HepG2 (cell line): ENCODE measurements around the gene PC. TPM values are rescaled to one million over a fixed set of nuclear protein-coding genes. Genes with fewer than 3 reads are reported as not detected.

ENCODE experiments used
- HIVEP1 ChIP-seq: sonication (generic); formaldehyde crosslinking; IDR thresholded peaks from 2 replicates; pipeline ENCODE4 v1.4.0; 2020; ENCODE audit warnings: mild to moderate bottlenecking, missing genetic modification reagents
- ISL2 ChIP-seq: sonication (generic); formaldehyde crosslinking; IDR thresholded peaks from 2 replicates; pipeline ENCODE4 v1.5.0; 2020; ENCODE audit warnings: missing genetic modification reagents
- KLF11 ChIP-seq: IDR thresholded peaks from 2 replicates; pipeline ENCODE4 v1.6.1; 2016; ENCODE audit warnings: missing compliant biosample characterization
- MAFG ChIP-seq: sonication (generic); formaldehyde crosslinking; IDR thresholded peaks from 2 replicates; pipeline ENCODE4 v1.5.1; 2020; ENCODE audit warnings: mild to moderate bottlenecking, missing genetic modification reagents
- NRL ChIP-seq: sonication (generic); formaldehyde crosslinking; IDR thresholded peaks from 2 replicates; pipeline ENCODE4 v1.5.0; 2020; ENCODE audit warnings: missing genetic modification reagents, mild to moderate bottlenecking, moderate library complexity, borderline replicate concordance
- SRSF1 ChIP-seq: fragments of 200-400 bp; formaldehyde crosslinking; optimal IDR thresholded peaks from 2 replicates; pipeline ENCODE3; 2017; ENCODE audit warnings: mild to moderate bottlenecking, low read depth, low read length, moderate library complexity
- U2AF2 ChIP-seq: fragments of 200-400 bp; formaldehyde crosslinking; IDR thresholded peaks from 2 replicates; pipeline ENCODE4 v1.6.1; 2017; ENCODE audit warnings: low read depth, mild to moderate bottlenecking, low read length
- ZBTB38 ChIP-seq: sonication (generic); formaldehyde crosslinking; IDR thresholded peaks from 2 replicates; pipeline ENCODE4 v1.5.1; 2020; ENCODE audit warnings: mild to moderate bottlenecking, missing genetic modification reagents
- ZFYVE20 ChIP-seq: sonication (generic); formaldehyde crosslinking; IDR thresholded peaks from 2 replicates; pipeline ENCODE4 v1.8.0; 2023; ENCODE audit warnings: low read depth, mild to moderate bottlenecking, moderate library complexity, missing genetic modification reagents, borderline replicate concordance
- ZNF234 ChIP-seq: sonication (generic); formaldehyde crosslinking; conservative IDR thresholded peaks from 2 replicates; pipeline ENCODE4 v1.5.1; 2020; ENCODE audit warnings: mild to moderate bottlenecking, missing genetic modification reagents
- ZNF274 ChIP-seq: sonication (generic); formaldehyde crosslinking; IDR thresholded peaks from 2 replicates; pipeline ENCODE4 v1.5.1; 2020; ENCODE audit warnings: mild to moderate bottlenecking, missing genetic modification reagents
- ZNF546 ChIP-seq: sonication (generic); formaldehyde crosslinking; conservative IDR thresholded peaks from 2 replicates; pipeline ENCODE4 v1.8.1; 2023; ENCODE audit warnings: mild to moderate bottlenecking, missing genetic modification reagents
- polyA plus RNA-seq, 8 experiments: library from polyadenylated mRNA; depleted of rRNA in 3 of 8; stranded (reverse) in 7 of 8; unstranded in 1 of 8; fragments of >200 nt; fragmentation: Illumina TruSeq in 4 of 8; extraction: Trizol in 4 of 8; gene quantifications; 2 replicates each; pipeline versions ENCODE4 v1.2.1 to v1.2.3, GENCODE V29; 2011 to 2016; ENCODE audit warnings: low read depth in 4 of 8, missing spikeins in 1 of 8, mixed read lengths in 1 of 8; ENCODE audit not compliant: insufficient read depth in 1 of 8
- total RNA-seq, 5 experiments: library from RNA; depleted of rRNA; stranded (reverse); fragments of >200 nt; fragmentation: Illumina TruSeq; extraction: Trizol; gene quantifications; 2 replicates each; pipeline ENCODE4 v1.2.3, GENCODE V29; 2016; ENCODE audit warnings: low read depth in 1 of 5
- TF ChIP-seq, protein P1 (sequence below): sonication (generic); formaldehyde crosslinking; IDR thresholded peaks from 2 replicates; pipeline ENCODE4 v1.4.0; 2020; ENCODE audit warnings: mild to moderate bottlenecking, low read depth, missing genetic modification reagents
- TF ChIP-seq, protein P2 (sequence below): sonication (generic); formaldehyde crosslinking; conservative IDR thresholded peaks from 2 replicates; pipeline ENCODE4 v1.4.0; 2020; ENCODE audit warnings: missing genetic modification reagents
- TF ChIP-seq, protein P3 (sequence below): sonication (generic); formaldehyde crosslinking; IDR thresholded peaks from 2 replicates; pipeline ENCODE4 v1.4.0; 2020; ENCODE audit warnings: missing genetic modification reagents
- TF ChIP-seq, protein P4 (sequence below): sonication (generic); formaldehyde crosslinking; IDR thresholded peaks from 2 replicates; pipeline ENCODE4 v1.5.1; 2020; ENCODE audit warnings: mild to moderate bottlenecking, missing genetic modification reagents, borderline replicate concordance
- TF ChIP-seq, protein P5 (sequence below): sonication (generic); formaldehyde crosslinking; IDR thresholded peaks from 2 replicates; pipeline ENCODE4 v1.4.0; 2020; ENCODE audit warnings: mild to moderate bottlenecking, missing genetic modification reagents
- TF ChIP-seq, protein P6 (sequence below): IDR thresholded peaks from 2 replicates; pipeline ENCODE4 v1.6.1; 2016; ENCODE audit warnings: missing biosample characterization, missing genetic modification reagents, low read depth
- TF ChIP-seq, protein P7 (sequence below): sonication (generic); formaldehyde crosslinking; conservative IDR thresholded peaks from 2 replicates; pipeline ENCODE4 v1.8.0; 2022; ENCODE audit warnings: missing genetic modification reagents

The PC gene
- total and polyA plus RNA-seq, 2 of the 13 experiments (the other 11 are each of a cell fraction or from before 2014, with no cell fraction given), result 29.0 to 39.0 TPM

DNA sequence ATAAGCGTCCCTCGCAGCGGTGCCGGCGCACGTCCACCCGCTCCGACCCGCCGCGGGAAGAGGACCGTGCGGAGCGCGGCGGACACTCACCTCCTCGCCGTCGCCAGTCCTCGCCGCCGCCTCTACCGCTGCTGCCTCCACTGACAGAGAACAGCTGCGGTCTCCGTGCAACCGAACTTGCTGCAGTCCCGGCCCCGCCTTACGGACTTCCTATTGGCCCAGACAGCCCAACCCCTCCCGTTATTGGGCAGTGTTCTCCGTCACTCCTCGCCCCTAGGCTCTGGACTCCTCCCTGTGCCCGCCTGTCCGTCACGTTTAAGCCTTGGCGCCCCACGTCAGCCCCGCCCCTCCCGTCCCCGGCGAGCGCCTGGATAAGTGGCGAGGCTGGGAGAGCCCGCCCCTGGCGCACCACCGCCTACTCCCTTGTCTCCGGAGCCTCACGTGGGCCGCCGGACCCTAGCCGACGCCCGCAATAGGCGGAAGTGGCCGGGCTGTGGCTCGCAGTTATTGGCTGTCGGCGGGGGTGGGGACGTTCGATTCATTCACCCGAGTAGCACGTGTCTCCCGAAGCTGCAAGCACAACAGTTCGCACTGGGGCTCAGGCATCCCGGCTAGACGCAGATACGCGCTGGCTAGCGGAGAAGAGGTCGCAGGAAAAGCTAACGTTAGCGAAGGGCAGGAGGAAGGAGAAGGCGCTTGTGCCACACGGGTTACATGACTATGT, at the start of gene PC (continued):
- TF ChIP-seq, protein P1, sequence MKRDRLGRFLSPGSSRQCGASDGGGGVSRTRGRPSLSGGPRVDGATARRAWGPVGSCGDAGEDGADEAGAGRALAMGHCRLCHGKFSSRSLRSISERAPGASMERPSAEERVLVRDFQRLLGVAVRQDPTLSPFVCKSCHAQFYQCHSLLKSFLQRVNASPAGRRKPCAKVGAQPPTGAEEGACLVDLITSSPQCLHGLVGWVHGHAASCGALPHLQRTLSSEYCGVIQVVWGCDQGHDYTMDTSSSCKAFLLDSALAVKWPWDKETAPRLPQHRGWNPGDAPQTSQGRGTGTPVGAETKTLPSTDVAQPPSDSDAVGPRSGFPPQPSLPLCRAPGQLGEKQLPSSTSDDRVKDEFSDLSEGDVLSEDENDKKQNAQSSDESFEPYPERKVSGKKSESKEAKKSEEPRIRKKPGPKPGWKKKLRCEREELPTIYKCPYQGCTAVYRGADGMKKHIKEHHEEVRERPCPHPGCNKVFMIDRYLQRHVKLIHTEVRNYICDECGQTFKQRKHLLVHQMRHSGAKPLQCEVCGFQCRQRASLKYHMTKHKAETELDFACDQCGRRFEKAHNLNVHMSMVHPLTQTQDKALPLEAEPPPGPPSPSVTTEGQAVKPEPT, result peak; percentile 89; the same call in 1 of the 2 replicates
- TF ChIP-seq, protein P2, sequence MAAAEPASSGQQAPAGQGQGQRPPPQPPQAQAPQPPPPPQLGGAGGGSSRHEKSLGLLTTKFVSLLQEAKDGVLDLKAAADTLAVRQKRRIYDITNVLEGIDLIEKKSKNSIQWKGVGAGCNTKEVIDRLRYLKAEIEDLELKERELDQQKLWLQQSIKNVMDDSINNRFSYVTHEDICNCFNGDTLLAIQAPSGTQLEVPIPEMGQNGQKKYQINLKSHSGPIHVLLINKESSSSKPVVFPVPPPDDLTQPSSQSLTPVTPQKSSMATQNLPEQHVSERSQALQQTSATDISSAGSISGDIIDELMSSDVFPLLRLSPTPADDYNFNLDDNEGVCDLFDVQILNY, result peak; percentile 81; the same call in 1 of the 2 replicates
- TF ChIP-seq HIVEP1 (CRISPR knock-in tag) (peak; percentile 71), NRL (CRISPR knock-in tag) (peak; percentile 99), SRSF1 (no peak), KLF11 (CRISPR knock-in tag) (peak; percentile 98), ZFYVE20 (0 out of 2 replicates have a peak, but pooled peaks have one; percentile 73), ZNF546 (CRISPR knock-in tag) (peak; percentile 92), U2AF2 (0 out of 2 replicates have a peak, but pooled peaks have one; percentile 33), MAFG (no peak), ZNF234 (CRISPR knock-in tag) (no peak), ISL2 (no peak; the same call in 1 of the 2 replicates), ZBTB38 (CRISPR knock-in tag) (peak; percentile 81), ZNF274 (CRISPR knock-in tag) (peak; percentile 93)
- TF ChIP-seq, protein P3, sequence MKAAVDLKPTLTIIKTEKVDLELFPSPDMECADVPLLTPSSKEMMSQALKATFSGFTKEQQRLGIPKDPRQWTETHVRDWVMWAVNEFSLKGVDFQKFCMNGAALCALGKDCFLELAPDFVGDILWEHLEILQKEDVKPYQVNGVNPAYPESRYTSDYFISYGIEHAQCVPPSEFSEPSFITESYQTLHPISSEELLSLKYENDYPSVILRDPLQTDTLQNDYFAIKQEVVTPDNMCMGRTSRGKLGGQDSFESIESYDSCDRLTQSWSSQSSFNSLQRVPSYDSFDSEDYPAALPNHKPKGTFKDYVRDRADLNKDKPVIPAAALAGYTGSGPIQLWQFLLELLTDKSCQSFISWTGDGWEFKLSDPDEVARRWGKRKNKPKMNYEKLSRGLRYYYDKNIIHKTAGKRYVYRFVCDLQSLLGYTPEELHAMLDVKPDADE (CRISPR knock-in tag), result no peak
- TF ChIP-seq, protein P4, sequence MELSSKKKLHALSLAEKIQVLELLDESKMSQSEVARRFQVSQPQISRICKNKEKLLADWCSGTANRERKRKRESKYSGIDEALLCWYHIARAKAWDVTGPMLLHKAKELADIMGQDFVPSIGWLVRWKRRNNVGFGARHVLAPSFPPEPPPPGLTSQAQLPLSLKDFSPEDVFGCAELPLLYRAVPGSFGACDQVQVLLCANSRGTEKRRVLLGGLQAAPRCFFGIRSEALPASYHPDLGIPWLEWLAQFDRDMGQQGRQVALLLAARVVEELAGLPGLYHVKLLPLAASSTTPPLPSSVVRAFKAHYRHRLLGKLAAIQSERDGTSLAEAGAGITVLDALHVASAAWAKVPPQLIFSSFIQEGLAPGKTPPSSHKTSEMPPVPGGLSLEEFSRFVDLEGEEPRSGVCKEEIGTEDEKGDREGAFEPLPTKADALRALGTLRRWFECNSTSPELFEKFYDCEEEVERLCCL (CRISPR knock-in tag), result 0 out of 2 replicates have a peak, but pooled peaks have one; percentile 73
- TF ChIP-seq, protein P5, sequence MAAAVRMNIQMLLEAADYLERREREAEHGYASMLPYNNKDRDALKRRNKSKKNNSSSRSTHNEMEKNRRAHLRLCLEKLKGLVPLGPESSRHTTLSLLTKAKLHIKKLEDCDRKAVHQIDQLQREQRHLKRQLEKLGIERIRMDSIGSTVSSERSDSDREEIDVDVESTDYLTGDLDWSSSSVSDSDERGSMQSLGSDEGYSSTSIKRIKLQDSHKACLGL (CRISPR knock-in tag), result peak; percentile 98
- TF ChIP-seq, protein P6, sequence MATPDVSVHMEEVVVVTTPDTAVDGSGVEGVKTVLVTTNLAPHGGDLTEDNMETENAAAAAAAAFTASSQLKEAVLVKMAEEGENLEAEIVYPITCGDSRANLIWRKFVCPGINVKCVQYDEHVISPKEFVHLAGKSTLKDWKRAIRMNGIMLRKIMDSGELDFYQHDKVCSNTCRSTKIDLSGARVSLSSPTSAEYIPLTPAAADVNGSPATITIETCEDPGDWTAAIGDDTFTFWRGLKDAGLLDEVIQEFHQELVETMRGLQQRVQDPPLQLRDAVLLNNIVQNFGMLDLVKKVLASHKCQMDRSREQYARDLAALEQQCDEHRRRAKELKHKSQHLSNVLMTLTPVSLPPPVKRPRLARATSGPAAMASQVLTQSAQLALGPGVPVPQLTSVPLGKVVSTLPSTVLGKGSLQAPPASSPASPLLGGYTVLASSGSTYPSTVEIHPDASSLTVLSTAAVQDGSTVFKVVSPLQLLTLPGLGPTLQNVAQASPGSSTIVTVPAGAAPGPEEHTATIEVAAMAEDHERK (CRISPR knock-in tag), result no peak; the same call in none of the 2 replicates
- TF ChIP-seq, protein P7, sequence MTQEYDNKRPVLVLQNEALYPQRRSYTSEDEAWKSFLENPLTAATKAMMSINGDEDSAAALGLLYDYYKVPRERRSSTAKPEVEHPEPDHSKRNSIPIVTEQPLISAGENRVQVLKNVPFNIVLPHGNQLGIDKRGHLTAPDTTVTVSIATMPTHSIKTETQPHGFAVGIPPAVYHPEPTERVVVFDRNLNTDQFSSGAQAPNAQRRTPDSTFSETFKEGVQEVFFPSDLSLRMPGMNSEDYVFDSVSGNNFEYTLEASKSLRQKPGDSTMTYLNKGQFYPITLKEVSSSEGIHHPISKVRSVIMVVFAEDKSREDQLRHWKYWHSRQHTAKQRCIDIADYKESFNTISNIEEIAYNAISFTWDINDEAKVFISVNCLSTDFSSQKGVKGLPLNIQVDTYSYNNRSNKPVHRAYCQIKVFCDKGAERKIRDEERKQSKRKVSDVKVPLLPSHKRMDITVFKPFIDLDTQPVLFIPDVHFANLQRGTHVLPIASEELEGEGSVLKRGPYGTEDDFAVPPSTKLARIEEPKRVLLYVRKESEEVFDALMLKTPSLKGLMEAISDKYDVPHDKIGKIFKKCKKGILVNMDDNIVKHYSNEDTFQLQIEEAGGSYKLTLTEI (CRISPR knock-in tag), result no peak
